GM08714 (cell line): ENCODE measurements around the gene TBC1D1.

Experiments used
- H3K4me3 ChIP-seq: fragments of 200-500 bp; sonication (Bioruptor generic); 2 replicates; pipeline ENCODE4 v1.5.1; 2014; ENCODE audit warnings: mild to moderate bottlenecking, low read length, inconsistent platforms
- ZNF274 ChIP-seq: IDR thresholded peaks from 2 replicates; pipeline ENCODE4 v1.6.1; 2012; ENCODE audit warnings: mild to moderate bottlenecking, low read depth, low read length

Gene TBC1D1

GRCh38 chr4:38076153-38076669, 185.3 kb downstream of the TBC1D1 start:
- TF ChIP-seq ZNF274, result no peak
- no peak overlapping the region; the same call in 1 of the 2 replicates for H3K4me3 ChIP-seq

GRCh38 chr4:38077791-38078489, 187.1 kb downstream of the TBC1D1 start:
- no peak for TF ChIP-seq ZNF274
- no peak overlapping the region for H3K4me3 ChIP-seq

- TF ChIP-seq ZNF274, result no peak
- H3K4me3 ChIP-seq, result no peak overlapping the region; the same call in 1 of the 2 replicates
These were observed 187.9 kb downstream of the TBC1D1 start for GRCh38 chr4:38078590-38079421.

GRCh38 chr4:38080061-38080974, 189.4 kb downstream of the TBC1D1 start:
- no peak for TF ChIP-seq ZNF274
- no peak overlapping the region for H3K4me3 ChIP-seq

- TF ChIP-seq ZNF274, result no peak
- H3K4me3 ChIP-seq, result no peak overlapping the region
These were observed 191.1 kb downstream of the TBC1D1 start for GRCh38 chr4:38082021-38082420.

GRCh38 chr4:38082424-38083385, 191.8 kb downstream of the TBC1D1 start:
- TF ChIP-seq ZNF274, result no peak
- no peak overlapping the region for H3K4me3 ChIP-seq

GRCh38 chr4:38084877-38085711, 194.2 kb downstream of the TBC1D1 start:
- no peak for TF ChIP-seq ZNF274
- H3K4me3 ChIP-seq, result no peak overlapping the region

GRCh38 chr4:38085751-38086150, 194.9 kb downstream of the TBC1D1 start:
- H3K4me3 ChIP-seq, result no peak overlapping the region
- TF ChIP-seq ZNF274, result no peak

- H3K4me3 ChIP-seq, result no peak overlapping the region
- no peak for TF ChIP-seq ZNF274
These were observed 195.4 kb downstream of the TBC1D1 start for GRCh38 chr4:38086151-38086848.

GRCh38 chr4:38086849-38087226, 196.0 kb downstream of the TBC1D1 start:
- no peak for TF ChIP-seq ZNF274

GRCh38 chr4:38088321-38088720, 197.4 kb downstream of the TBC1D1 start:
- no peak overlapping the region for H3K4me3 ChIP-seq
- TF ChIP-seq ZNF274, result no peak

More at GRCh38 chr4:38086849-38087226, 196.0 kb downstream of the TBC1D1 start:
- no peak overlapping the region for H3K4me3 ChIP-seq
